WTC11 (cell line): ENCODE data around the gene CAMTA1.

ENCODE experiments used
- ATF1 ChIP-seq: sonication (generic); formaldehyde crosslinking; IDR thresholded peaks from 2 replicates; pipeline ENCODE4 v1.8.1; 2023; ENCODE audit warnings: mild to moderate bottlenecking, moderate library complexity, missing genetic modification reagents
- CTCF ChIP-seq: fragments of 200-600 bp; IDR thresholded peaks from 2 replicates; pipeline ENCODE4 v1.8.0; 2022; ENCODE audit warnings: antibody characterized with exemption
- HMGXB4 ChIP-seq: sonication (generic); formaldehyde crosslinking; IDR thresholded peaks from 2 replicates; pipeline ENCODE4 v1.8.1; 2023; ENCODE audit warnings: mild to moderate bottlenecking, moderate library complexity, missing genetic modification reagents
- JUN ChIP-seq: sonication (generic); formaldehyde crosslinking; IDR thresholded peaks from 2 replicates; pipeline ENCODE4 v1.8.0; 2023; ENCODE audit warnings: mild to moderate bottlenecking, missing genetic modification reagents
- NR3C1 ChIP-seq: sonication (generic); formaldehyde crosslinking; conservative IDR thresholded peaks from 2 replicates; pipeline ENCODE4 v1.8.1; 2023; ENCODE audit warnings: low read depth, mild to moderate bottlenecking, missing genetic modification reagents
- ZNF512 ChIP-seq: sonication (generic); formaldehyde crosslinking; IDR thresholded peaks from 2 replicates; pipeline ENCODE4 v1.8.1; 2022; ENCODE audit warnings: missing genetic modification reagents, borderline replicate concordance
- TF ChIP-seq, protein P1 (sequence below): sonication (generic); formaldehyde crosslinking; conservative IDR thresholded peaks from 2 replicates; pipeline ENCODE4 v1.8.1; 2023; ENCODE audit warnings: mild to moderate bottlenecking, low read depth, missing genetic modification reagents, moderate library complexity
- TF ChIP-seq, protein P2 (sequence below): sonication (generic); formaldehyde crosslinking; IDR thresholded peaks from 2 replicates; pipeline ENCODE4 v1.8.0; 2022; ENCODE audit warnings: mild to moderate bottlenecking, missing genetic modification reagents
- TF ChIP-seq, protein P3 (sequence below): sonication (generic); formaldehyde crosslinking; IDR thresholded peaks from 2 replicates; pipeline ENCODE4 v1.8.0; 2022; ENCODE audit warnings: mild to moderate bottlenecking, missing genetic modification reagents
- TF ChIP-seq, protein P4 (sequence below): sonication (generic); formaldehyde crosslinking; IDR thresholded peaks from 2 replicates; pipeline ENCODE4 v1.8.0; 2023; ENCODE audit warnings: missing genetic modification reagents, mild to moderate bottlenecking, borderline replicate concordance
- TF ChIP-seq, protein P5 (sequence below): sonication (generic); formaldehyde crosslinking; IDR thresholded peaks from 2 replicates; pipeline ENCODE4 v1.8.1; 2023; ENCODE audit warnings: mild to moderate bottlenecking, missing genetic modification reagents, borderline replicate concordance

- no peak for TF ChIP-seq CTCF
- TF ChIP-seq, protein P1, sequence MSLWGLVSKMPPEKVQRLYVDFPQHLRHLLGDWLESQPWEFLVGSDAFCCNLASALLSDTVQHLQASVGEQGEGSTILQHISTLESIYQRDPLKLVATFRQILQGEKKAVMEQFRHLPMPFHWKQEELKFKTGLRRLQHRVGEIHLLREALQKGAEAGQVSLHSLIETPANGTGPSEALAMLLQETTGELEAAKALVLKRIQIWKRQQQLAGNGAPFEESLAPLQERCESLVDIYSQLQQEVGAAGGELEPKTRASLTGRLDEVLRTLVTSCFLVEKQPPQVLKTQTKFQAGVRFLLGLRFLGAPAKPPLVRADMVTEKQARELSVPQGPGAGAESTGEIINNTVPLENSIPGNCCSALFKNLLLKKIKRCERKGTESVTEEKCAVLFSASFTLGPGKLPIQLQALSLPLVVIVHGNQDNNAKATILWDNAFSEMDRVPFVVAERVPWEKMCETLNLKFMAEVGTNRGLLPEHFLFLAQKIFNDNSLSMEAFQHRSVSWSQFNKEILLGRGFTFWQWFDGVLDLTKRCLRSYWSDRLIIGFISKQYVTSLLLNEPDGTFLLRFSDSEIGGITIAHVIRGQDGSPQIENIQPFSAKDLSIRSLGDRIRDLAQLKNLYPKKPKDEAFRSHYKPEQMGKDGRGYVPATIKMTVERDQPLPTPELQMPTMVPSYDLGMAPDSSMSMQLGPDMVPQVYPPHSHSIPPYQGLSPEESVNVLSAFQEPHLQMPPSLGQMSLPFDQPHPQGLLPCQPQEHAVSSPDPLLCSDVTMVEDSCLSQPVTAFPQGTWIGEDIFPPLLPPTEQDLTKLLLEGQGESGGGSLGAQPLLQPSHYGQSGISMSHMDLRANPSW, result no peak
- TF ChIP-seq NR3C1, result no peak
- no peak for TF ChIP-seq ZNF512 (CRISPR knock-in tag)
- TF ChIP-seq, protein P2, sequence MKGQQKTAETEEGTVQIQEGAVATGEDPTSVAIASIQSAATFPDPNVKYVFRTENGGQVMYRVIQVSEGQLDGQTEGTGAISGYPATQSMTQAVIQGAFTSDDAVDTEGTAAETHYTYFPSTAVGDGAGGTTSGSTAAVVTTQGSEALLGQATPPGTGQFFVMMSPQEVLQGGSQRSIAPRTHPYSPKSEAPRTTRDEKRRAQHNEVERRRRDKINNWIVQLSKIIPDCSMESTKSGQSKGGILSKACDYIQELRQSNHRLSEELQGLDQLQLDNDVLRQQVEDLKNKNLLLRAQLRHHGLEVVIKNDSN (CRISPR knock-in tag), result no peak
- TF ChIP-seq, protein P3, sequence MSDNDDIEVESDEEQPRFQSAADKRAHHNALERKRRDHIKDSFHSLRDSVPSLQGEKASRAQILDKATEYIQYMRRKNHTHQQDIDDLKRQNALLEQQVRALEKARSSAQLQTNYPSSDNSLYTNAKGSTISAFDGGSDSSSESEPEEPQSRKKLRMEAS (CRISPR knock-in tag), result no peak
- no peak for TF ChIP-seq JUN
- TF ChIP-seq HMGXB4 (CRISPR knock-in tag), result no peak
- TF ChIP-seq ATF1 (CRISPR knock-in tag), result no peak
- TF ChIP-seq, protein P4, sequence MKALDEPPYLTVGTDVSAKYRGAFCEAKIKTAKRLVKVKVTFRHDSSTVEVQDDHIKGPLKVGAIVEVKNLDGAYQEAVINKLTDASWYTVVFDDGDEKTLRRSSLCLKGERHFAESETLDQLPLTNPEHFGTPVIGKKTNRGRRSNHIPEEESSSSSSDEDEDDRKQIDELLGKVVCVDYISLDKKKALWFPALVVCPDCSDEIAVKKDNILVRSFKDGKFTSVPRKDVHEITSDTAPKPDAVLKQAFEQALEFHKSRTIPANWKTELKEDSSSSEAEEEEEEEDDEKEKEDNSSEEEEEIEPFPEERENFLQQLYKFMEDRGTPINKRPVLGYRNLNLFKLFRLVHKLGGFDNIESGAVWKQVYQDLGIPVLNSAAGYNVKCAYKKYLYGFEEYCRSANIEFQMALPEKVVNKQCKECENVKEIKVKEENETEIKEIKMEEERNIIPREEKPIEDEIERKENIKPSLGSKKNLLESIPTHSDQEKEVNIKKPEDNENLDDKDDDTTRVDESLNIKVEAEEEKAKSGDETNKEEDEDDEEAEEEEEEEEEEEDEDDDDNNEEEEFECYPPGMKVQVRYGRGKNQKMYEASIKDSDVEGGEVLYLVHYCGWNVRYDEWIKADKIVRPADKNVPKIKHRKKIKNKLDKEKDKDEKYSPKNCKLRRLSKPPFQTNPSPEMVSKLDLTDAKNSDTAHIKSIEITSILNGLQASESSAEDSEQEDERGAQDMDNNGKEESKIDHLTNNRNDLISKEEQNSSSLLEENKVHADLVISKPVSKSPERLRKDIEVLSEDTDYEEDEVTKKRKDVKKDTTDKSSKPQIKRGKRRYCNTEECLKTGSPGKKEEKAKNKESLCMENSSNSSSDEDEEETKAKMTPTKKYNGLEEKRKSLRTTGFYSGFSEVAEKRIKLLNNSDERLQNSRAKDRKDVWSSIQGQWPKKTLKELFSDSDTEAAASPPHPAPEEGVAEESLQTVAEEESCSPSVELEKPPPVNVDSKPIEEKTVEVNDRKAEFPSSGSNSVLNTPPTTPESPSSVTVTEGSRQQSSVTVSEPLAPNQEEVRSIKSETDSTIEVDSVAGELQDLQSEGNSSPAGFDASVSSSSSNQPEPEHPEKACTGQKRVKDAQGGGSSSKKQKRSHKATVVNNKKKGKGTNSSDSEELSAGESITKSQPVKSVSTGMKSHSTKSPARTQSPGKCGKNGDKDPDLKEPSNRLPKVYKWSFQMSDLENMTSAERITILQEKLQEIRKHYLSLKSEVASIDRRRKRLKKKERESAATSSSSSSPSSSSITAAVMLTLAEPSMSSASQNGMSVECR (CRISPR knock-in tag), result no peak
- TF ChIP-seq, protein P5, sequence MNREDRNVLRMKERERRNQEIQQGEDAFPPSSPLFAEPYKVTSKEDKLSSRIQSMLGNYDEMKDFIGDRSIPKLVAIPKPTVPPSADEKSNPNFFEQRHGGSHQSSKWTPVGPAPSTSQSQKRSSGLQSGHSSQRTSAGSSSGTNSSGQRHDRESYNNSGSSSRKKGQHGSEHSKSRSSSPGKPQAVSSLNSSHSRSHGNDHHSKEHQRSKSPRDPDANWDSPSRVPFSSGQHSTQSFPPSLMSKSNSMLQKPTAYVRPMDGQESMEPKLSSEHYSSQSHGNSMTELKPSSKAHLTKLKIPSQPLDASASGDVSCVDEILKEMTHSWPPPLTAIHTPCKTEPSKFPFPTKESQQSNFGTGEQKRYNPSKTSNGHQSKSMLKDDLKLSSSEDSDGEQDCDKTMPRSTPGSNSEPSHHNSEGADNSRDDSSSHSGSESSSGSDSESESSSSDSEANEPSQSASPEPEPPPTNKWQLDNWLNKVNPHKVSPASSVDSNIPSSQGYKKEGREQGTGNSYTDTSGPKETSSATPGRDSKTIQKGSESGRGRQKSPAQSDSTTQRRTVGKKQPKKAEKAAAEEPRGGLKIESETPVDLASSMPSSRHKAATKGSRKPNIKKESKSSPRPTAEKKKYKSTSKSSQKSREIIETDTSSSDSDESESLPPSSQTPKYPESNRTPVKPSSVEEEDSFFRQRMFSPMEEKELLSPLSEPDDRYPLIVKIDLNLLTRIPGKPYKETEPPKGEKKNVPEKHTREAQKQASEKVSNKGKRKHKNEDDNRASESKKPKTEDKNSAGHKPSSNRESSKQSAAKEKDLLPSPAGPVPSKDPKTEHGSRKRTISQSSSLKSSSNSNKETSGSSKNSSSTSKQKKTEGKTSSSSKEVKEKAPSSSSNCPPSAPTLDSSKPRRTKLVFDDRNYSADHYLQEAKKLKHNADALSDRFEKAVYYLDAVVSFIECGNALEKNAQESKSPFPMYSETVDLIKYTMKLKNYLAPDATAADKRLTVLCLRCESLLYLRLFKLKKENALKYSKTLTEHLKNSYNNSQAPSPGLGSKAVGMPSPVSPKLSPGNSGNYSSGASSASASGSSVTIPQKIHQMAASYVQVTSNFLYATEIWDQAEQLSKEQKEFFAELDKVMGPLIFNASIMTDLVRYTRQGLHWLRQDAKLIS (CRISPR knock-in tag), result no peak
Observed at GRCh38 chr1:7613851-7614205, 828.6 kb downstream of the CAMTA1 start.
